ENCODE measurements around the gene LANCL1.
"Not testable (repeated sequence)": the region's sequence is repeated elsewhere in the genome, so short reads cannot be mapped to it uniquely, and the experiment has no call there.

LANCL1 gene

GRCh38 chr2:210456571-210456970, 20.0 kb downstream of the LANCL1 start:
- Histone ChIP-seq H3K4me1 (ENCODE audit: control insufficient read depth, insufficient read depth, low read length) (no peaks in the 10 kb centered on the region), H3K4me3 (ENCODE audit: low read length) (no peak overlapping the region), H3K9me3 (replicated peaks; ENCODE audit: low read length) (no peaks in the 10 kb centered on the region), H3K9ac (ENCODE audit: low read depth, low read length) (no peak overlapping the region), H3K4me2 (ENCODE audit: low read length) (no peak overlapping the region), H3K27me3 (ENCODE audit: control insufficient read depth, insufficient read depth, low read length) (no peaks in the 10 kb centered on the region), H3K36me3 (ENCODE audit: insufficient read depth, low read length) (peaks cover 14% of the 10 kb centered on the region)

DNA sequence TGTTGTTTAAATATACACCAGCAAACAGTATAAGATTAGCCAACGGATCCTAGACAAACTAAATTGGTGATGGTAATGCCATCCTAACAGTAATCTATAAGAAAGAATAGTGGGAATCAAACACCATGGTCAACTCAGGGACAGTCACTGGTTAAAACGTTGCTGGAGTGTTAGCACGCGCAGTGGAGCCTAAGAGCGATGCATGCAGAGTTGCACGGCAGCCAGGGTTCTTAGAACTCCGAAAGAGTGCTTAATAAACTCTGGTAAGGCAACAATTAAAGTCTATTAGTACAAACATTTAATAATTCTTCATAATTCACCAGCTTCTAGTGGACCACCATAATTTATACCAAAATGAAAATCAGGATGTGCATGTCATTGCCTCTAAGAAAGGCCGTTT, 22.2 kb downstream of the LANCL1 start:
- Histone ChIP-seq H3K27me3 (ENCODE audit: control insufficient read depth, insufficient read depth, low read length) (no peaks in the 10 kb centered on the region), H3K36me3 (ENCODE audit: insufficient read depth, low read length) (peaks cover 14% of the 10 kb centered on the region)

GRCh38 chr2:210452194-210452593, 24.4 kb downstream of the LANCL1 start:
- Histone ChIP-seq H3K27me3 (ENCODE audit: control insufficient read depth, insufficient read depth, low read length) (no peaks in the 10 kb centered on the region), H3K36me3 (ENCODE audit: insufficient read depth, low read length) (peaks cover 9% of the 10 kb centered on the region), H3K4me1 (ENCODE audit: control insufficient read depth, insufficient read depth, low read length) (no peaks in the 10 kb centered on the region), H3K9me3 (replicated peaks; ENCODE audit: low read length) (no peaks in the 10 kb centered on the region), H3K9ac (ENCODE audit: low read depth, low read length) (no peak overlapping the region), H3K4me3 (ENCODE audit: low read length) (no peak overlapping the region), H3K4me2 (ENCODE audit: low read length) (no peak overlapping the region)

More for the DNA sequence above, 22.2 kb downstream of the LANCL1 start:
- Histone ChIP-seq H3K4me2 (ENCODE audit: low read length) (no peak overlapping the region), H3K9ac (ENCODE audit: low read depth, low read length) (no peak overlapping the region), H3K4me1 (ENCODE audit: control insufficient read depth, insufficient read depth, low read length) (no peaks in the 10 kb centered on the region), H3K4me3 (ENCODE audit: low read length) (no peak overlapping the region), H3K9me3 (replicated peaks; ENCODE audit: low read length) (no peaks in the 10 kb centered on the region)

- H3K27me3 ChIP-seq (ENCODE audit: control insufficient read depth, insufficient read depth, low read length); H3K4me1 ChIP-seq (ENCODE audit: control insufficient read depth, insufficient read depth, low read length); H3K9me3 ChIP-seq (replicated peaks; ENCODE audit: low read length); H3K4me2 ChIP-seq (ENCODE audit: low read length); H3K9ac ChIP-seq (ENCODE audit: low read depth, low read length); H3K4me3 ChIP-seq (ENCODE audit: low read length); H3K36me3 ChIP-seq (ENCODE audit: insufficient read depth, low read length): not testable (repeated sequence)
These were observed 25.6 kb downstream of the LANCL1 start for GRCh38 chr2:210450942-210451341.

- H3K27me3 ChIP-seq (ENCODE audit: control insufficient read depth, insufficient read depth, low read length): no peaks in the 10 kb centered on the region
- no peak overlapping the region for H3K4me3 ChIP-seq (ENCODE audit: low read length)
- peaks cover 7% of the 10 kb centered on the region for H3K36me3 ChIP-seq (ENCODE audit: insufficient read depth, low read length)
- no peak overlapping the region for H3K9ac ChIP-seq (ENCODE audit: low read depth, low read length)
- H3K9me3 ChIP-seq (replicated peaks; ENCODE audit: low read length): no peaks in the 10 kb centered on the region
- H3K4me1 ChIP-seq (ENCODE audit: control insufficient read depth, insufficient read depth, low read length): no peaks in the 10 kb centered on the region
- H3K4me2 ChIP-seq (ENCODE audit: low read length): no peak overlapping the region
These were observed 30.8 kb downstream of the LANCL1 start for GRCh38 chr2:210445732-210446131.

DNA sequence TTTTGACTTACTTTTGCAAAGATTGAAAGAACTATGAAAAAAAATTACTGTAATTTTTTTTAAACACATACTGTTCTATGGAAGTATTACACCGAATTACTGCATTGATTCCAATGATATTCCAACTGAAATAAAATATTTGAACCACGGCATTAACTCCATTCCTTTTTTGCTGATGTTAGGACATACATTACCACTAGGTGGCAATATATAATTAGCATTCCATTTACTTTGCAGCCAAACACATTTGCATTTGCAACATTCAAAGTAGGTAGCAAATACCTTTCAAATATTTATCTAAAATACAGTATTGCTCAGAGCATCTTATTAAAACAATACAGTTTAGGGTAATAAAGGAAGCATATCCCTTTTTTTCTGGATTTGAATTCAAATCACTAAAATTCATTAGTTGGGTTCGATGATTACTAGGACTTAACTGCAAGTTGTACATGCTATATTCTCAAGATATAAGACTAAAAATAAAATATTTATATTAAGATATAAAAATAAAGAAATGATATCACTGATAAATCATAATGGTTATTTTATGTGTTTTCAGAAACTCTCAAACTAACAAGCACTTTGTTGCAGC, 31.3 kb downstream of the LANCL1 start:
- Histone ChIP-seq H3K36me3 (ENCODE audit: insufficient read depth, low read length) (peaks cover 7% of the 10 kb centered on the region), H3K4me2 (ENCODE audit: low read length) (no peak overlapping the region), H3K4me3 (ENCODE audit: low read length) (no peak overlapping the region), H3K27me3 (ENCODE audit: control insufficient read depth, insufficient read depth, low read length) (no peaks in the 10 kb centered on the region), H3K9ac (ENCODE audit: low read depth, low read length) (no peak overlapping the region), H3K4me1 (ENCODE audit: control insufficient read depth, insufficient read depth, low read length) (no peaks in the 10 kb centered on the region), H3K9me3 (replicated peaks; ENCODE audit: low read length) (no peaks in the 10 kb centered on the region)

DNA sequence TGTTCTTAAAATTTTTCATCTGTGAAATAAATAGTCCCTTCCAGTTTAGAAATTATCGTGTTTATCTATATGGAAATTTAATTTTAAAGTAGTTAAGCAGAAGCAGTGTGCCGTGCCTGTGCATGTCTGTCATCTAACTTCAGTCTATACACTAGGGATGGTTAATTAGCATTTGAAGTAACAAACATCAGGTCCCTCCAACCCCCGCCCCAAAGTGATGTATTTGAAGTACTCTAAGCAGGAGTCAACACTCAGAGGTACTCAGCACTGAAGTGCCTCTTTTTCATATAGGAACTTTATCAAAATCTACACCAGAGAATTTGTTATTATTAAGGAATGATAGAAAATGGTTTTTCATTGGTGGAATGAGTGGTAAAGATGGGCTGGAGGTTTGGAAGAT, 33.0 kb downstream of the LANCL1 start:
- H3K4me2 ChIP-seq (ENCODE audit: low read length): no peak overlapping the region
- no peaks in the 10 kb centered on the region for H3K9me3 ChIP-seq (replicated peaks; ENCODE audit: low read length)
- no peaks in the 10 kb centered on the region for H3K4me1 ChIP-seq (ENCODE audit: control insufficient read depth, insufficient read depth, low read length)
- H3K9ac ChIP-seq (ENCODE audit: low read depth, low read length): no peak overlapping the region
- peaks cover 7% of the 10 kb centered on the region for H3K36me3 ChIP-seq (ENCODE audit: insufficient read depth, low read length)
- H3K27me3 ChIP-seq (ENCODE audit: control insufficient read depth, insufficient read depth, low read length): no peaks in the 10 kb centered on the region
- no peak overlapping the region for H3K4me3 ChIP-seq (ENCODE audit: low read length)

DNA sequence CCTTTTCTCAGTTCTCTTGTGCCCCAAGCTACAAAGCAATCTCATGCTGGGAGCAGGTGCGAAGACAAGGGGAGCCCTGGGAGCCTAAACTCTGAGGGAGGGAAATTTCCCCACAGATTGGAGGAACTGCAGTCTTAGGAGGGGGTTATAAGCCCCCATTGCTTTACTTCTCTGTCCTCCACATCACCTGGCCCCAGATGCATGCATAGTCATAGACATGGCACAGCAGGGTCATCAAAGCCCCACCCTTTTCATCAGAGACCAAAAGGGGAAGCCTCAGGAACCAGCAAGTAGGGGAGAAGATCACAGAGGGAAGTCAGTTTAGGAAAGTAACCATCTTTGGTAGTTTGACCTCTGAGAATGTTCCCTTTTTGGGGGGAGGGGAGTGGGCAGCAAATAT, 33.7 kb downstream of the LANCL1 start:
- Histone ChIP-seq H3K27me3 (ENCODE audit: control insufficient read depth, insufficient read depth, low read length) (no peaks in the 10 kb centered on the region), H3K4me2 (ENCODE audit: low read length) (no peak overlapping the region), H3K36me3 (ENCODE audit: insufficient read depth, low read length) (peaks cover 7% of the 10 kb centered on the region), H3K4me3 (ENCODE audit: low read length) (no peak overlapping the region), H3K9me3 (replicated peaks; ENCODE audit: low read length) (no peaks in the 10 kb centered on the region), H3K4me1 (ENCODE audit: control insufficient read depth, insufficient read depth, low read length) (no peaks in the 10 kb centered on the region), H3K9ac (ENCODE audit: low read depth, low read length) (no peak overlapping the region)

DNA sequence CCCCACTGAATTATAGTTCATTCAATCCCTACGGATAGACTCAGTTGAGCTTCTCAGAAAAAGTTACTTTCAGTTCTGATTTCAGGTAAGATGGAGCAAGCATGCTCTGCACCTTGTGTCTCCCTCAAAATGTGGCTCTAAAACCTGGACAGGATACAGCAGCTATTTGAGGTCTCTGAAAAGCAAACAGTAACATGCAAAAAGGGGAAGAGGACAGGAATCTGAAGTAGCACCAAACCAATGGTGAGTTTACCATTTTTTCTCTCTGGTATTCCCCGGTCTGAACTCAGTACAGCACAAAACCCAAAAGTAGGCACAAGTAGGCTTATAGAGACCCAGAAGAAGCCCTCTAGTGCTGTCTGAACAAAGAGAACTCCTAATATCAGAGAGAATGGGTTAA, 34.1 kb downstream of the LANCL1 start:
- Histone ChIP-seq H3K4me3 (ENCODE audit: low read length) (no peak overlapping the region), H3K4me1 (ENCODE audit: control insufficient read depth, insufficient read depth, low read length) (no peaks in the 10 kb centered on the region)

DNA sequence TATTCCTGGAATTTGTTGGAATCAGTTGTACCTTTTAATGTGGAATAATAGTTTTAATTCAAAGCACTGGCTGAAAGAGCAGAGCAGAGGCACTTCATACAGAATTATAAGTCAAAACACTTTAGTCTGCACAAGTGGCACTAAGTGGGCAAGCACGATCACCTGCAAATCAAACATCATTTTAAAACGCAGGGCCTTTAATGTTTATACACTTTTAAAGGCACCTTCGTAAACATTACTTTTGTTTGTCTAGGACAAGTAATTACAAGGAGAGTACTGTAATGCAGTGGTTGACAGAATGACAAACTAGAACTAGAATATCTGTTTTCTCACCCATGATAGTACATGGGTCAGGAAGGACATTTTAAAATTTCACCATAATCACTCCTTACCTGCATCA, 36.4 kb downstream of the LANCL1 start:
- Histone ChIP-seq H3K36me3 (ENCODE audit: insufficient read depth, low read length) (peaks cover 21% of the 10 kb centered on the region), H3K9ac (ENCODE audit: low read depth, low read length) (no peak overlapping the region)

More for the DNA sequence above, 34.1 kb downstream of the LANCL1 start:
- Histone ChIP-seq H3K36me3 (ENCODE audit: insufficient read depth, low read length) (peaks cover 7% of the 10 kb centered on the region), H3K9ac (ENCODE audit: low read depth, low read length) (no peak overlapping the region), H3K27me3 (ENCODE audit: control insufficient read depth, insufficient read depth, low read length) (no peaks in the 10 kb centered on the region), H3K4me2 (ENCODE audit: low read length) (no peak overlapping the region), H3K9me3 (replicated peaks; ENCODE audit: low read length) (no peaks in the 10 kb centered on the region)

GRCh38 chr2:210435439-210435838, 41.1 kb downstream of the LANCL1 start:
- Histone ChIP-seq H3K4me2 (ENCODE audit: low read length) (no peak overlapping the region), H3K4me1 (ENCODE audit: control insufficient read depth, insufficient read depth, low read length) (no peaks in the 10 kb centered on the region), H3K36me3 (ENCODE audit: insufficient read depth, low read length) (peaks cover 25% of the 10 kb centered on the region), H3K9ac (ENCODE audit: low read depth, low read length) (no peak overlapping the region), H3K27me3 (ENCODE audit: control insufficient read depth, insufficient read depth, low read length) (no peaks in the 10 kb centered on the region), H3K9me3 (replicated peaks; ENCODE audit: low read length) (no peaks in the 10 kb centered on the region), H3K4me3 (ENCODE audit: low read length) (no peak overlapping the region)

More for the DNA sequence above, 36.4 kb downstream of the LANCL1 start:
- Histone ChIP-seq H3K9me3 (replicated peaks; ENCODE audit: low read length) (no peaks in the 10 kb centered on the region), H3K4me2 (ENCODE audit: low read length) (no peak overlapping the region), H3K4me3 (ENCODE audit: low read length) (no peak overlapping the region), H3K27me3 (ENCODE audit: control insufficient read depth, insufficient read depth, low read length) (no peaks in the 10 kb centered on the region), H3K4me1 (ENCODE audit: control insufficient read depth, insufficient read depth, low read length) (no peaks in the 10 kb centered on the region)

- H3K9me3 ChIP-seq (replicated peaks; ENCODE audit: low read length): no peaks in the 10 kb centered on the region
- no peaks in the 10 kb centered on the region for H3K27me3 ChIP-seq (ENCODE audit: control insufficient read depth, insufficient read depth, low read length)
- H3K4me2 ChIP-seq (ENCODE audit: low read length): no peak overlapping the region
- H3K36me3 ChIP-seq (ENCODE audit: insufficient read depth, low read length): peaks cover 25% of the 10 kb centered on the region
- H3K4me3 ChIP-seq (ENCODE audit: low read length): no peak overlapping the region
- no peak overlapping the region for H3K9ac ChIP-seq (ENCODE audit: low read depth, low read length)
- H3K4me1 ChIP-seq (ENCODE audit: control insufficient read depth, insufficient read depth, low read length): peaks cover 9% of the 10 kb centered on the region
These were observed 43.9 kb downstream of the LANCL1 start for GRCh38 chr2:210432633-210433032.

Data from skeletal muscle satellite cell (primary cell).